Measurements from ENCODE around the gene TAX1BP3.

DNA sequence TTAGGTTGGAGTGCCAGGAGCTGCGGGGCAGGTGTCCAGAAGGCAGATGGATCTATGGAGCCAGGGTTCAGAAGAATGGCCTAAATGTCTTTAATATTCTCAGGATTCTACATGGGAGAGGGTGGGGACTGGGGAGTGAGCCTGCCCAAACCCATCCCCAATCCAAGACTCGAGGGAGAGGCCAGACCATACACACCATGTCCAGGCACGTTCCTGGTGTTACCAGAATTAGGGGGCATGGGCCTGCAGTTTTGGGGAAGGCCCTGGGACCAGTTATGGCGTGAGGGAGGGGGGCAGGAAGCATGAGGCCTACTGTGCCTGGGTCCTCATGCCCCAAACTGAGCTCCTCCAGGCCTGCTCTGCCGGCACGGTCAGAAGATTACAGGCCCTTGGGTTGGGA is 1.9 kb downstream of the TAX1BP3 start:
- TF ChIP-seq, protein P1, sequence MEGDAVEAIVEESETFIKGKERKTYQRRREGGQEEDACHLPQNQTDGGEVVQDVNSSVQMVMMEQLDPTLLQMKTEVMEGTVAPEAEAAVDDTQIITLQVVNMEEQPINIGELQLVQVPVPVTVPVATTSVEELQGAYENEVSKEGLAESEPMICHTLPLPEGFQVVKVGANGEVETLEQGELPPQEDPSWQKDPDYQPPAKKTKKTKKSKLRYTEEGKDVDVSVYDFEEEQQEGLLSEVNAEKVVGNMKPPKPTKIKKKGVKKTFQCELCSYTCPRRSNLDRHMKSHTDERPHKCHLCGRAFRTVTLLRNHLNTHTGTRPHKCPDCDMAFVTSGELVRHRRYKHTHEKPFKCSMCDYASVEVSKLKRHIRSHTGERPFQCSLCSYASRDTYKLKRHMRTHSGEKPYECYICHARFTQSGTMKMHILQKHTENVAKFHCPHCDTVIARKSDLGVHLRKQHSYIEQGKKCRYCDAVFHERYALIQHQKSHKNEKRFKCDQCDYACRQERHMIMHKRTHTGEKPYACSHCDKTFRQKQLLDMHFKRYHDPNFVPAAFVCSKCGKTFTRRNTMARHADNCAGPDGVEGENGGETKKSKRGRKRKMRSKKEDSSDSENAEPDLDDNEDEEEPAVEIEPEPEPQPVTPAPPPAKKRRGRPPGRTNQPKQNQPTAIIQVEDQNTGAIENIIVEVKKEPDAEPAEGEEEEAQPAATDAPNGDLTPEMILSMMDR (IDR thresholded peaks at IDR 0.05): no peak
- TF ChIP-seq POLR2A (IDR thresholded peaks at IDR 0.05): no peak
